ENCODE measurements around the gene SNAPC5.

Gene SNAPC5, protein sequence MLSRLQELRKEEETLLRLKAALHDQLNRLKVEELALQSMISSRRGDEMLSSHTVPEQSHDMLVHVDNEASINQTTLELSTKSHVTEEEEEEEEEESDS

DNA sequence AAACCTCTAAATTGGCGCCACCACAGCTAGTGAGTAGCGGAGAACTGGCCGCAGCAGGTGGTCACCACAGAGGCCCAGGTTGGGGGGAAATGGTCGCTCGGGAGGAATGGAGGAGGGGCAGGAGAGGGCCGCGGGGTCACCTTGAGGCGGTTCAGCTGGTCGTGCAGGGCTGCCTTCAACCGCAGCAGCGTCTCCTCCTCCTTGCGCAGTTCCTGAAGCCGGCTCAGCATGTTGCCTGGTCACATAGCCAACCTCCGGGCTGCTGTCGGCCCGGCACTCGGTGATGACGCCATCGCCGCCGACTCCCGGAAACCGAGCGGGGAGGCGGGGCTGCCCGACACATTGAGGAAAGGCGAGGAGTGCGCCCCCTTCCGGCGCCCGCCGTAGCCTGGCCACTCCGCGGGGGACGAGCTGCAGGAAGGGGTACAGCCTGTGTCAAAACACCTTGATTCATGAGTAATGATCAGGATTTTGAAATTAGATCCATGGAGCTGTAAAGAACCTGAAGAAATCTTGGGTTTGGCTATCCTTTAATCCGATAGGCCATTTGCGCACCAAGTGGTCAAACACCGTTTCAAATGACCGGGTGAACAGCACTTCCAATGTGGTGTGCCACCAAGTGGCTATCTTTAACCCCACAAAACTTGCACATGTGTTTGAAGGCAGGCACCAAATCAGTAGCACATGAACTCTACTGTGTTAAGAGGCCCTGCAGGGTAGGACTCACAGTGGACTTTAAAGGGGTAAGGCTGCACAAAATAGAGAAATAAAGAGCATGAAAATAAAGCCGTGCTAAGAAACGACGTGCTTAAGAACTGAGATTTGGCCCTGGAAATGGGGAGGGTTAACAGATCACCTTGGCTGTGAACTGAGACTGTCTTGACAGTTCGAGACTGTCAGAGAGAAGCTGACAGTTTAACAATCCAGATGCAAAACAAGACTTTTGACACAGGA is at the start of gene SNAPC5:
TSS of gene SNAPC5 (minus strand) at position 261 of the 954 bp plus-strand sequence. CDS start at position 230, 31 bp downstream.
- no peaks in the 10 kb centered on the region for H3K9me3 ChIP-seq (ENCODE audit: control insufficient read depth, insufficient read depth, low read length)
- no peaks in the 10 kb centered on the region for H3K27me3 ChIP-seq (ENCODE audit: control insufficient read depth, insufficient read depth, low read length)
- peak within 1 kb of the TSS; percentile 91 for H3K9ac ChIP-seq (ENCODE audit: low read depth, low read length)
- H3K4me3 ChIP-seq (ENCODE audit: low read depth, low read length) = peak within 1 kb of the TSS; percentile 73
- H3K27ac ChIP-seq (ENCODE audit: low read depth, low read length) = peak within 1 kb of the TSS; percentile 96
- H3K36me3 ChIP-seq (ENCODE audit: control insufficient read depth, insufficient read depth, low read length) = peaks cover 78% of the 10 kb centered on the region
- peaks cover 4% of the 10 kb centered on the region; the same call in 1 of the 2 replicates for H3K4me1 ChIP-seq (ENCODE audit: control insufficient read depth, insufficient read depth, low read length)

DNA sequence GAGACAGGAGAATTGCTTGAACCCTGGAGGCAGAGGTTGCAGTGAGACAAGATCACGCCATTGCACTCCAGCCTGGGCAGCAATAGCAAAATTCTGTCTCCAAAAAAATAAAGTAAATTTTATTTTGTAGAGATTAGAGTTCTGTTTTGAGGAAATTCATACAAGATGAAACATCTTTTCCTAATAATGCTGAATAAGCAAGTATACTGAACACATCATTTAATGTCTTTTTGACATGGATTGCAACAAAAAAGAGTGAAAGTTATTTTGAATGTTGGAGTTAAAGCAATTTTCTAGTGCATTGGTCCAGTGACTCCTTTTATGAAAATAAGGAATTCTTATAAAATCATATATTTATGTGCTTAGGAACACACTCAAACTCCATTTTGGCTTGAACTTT is 47.7 kb upstream of the SNAPC5 start:
- Histone ChIP-seq H3K36me3 (ENCODE audit: control insufficient read depth, insufficient read depth, low read length) (peaks cover 74% of the 10 kb centered on the region), H3K9me3 (ENCODE audit: control insufficient read depth, insufficient read depth, low read length) (no peaks in the 10 kb centered on the region), H3K27ac (ENCODE audit: low read depth, low read length) (no peak overlapping the region), H3K9ac (ENCODE audit: low read depth, low read length) (no peak overlapping the region), H3K4me3 (ENCODE audit: low read depth, low read length) (no peak overlapping the region), H3K4me1 (ENCODE audit: control insufficient read depth, insufficient read depth, low read length) (no peaks in the 10 kb centered on the region), H3K27me3 (ENCODE audit: control insufficient read depth, insufficient read depth, low read length) (no peaks in the 10 kb centered on the region)

DNA sequence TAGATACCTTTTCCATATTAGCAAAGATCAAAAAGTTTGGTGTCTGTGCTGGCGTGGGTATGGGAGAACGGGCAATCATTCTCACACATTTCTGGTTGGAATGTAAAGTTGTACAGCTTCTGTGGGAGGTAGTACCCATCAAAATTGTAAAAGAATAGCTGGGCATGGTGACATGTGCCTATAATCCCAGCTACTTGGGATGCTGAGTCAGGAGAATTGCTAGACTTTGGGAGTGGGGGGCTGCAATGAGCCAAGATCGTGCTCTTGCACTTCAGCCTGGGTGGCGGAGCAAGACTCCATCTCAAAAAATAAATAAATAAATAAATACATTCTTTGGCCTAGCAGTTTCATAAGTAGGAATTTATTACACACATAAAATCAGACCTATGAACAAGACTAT is 45.3 kb upstream of the SNAPC5 start:
- no peak overlapping the region for H3K9ac ChIP-seq (ENCODE audit: low read depth, low read length)
- H3K27me3 ChIP-seq (ENCODE audit: control insufficient read depth, insufficient read depth, low read length) = no peaks in the 10 kb centered on the region
- no peaks in the 10 kb centered on the region for H3K4me1 ChIP-seq (ENCODE audit: control insufficient read depth, insufficient read depth, low read length)
- no peak overlapping the region for H3K4me3 ChIP-seq (ENCODE audit: low read depth, low read length)
- no peak overlapping the region for H3K27ac ChIP-seq (ENCODE audit: low read depth, low read length)
- no peaks in the 10 kb centered on the region for H3K9me3 ChIP-seq (ENCODE audit: control insufficient read depth, insufficient read depth, low read length)
- peaks cover 74% of the 10 kb centered on the region for H3K36me3 ChIP-seq (ENCODE audit: control insufficient read depth, insufficient read depth, low read length)

DNA sequence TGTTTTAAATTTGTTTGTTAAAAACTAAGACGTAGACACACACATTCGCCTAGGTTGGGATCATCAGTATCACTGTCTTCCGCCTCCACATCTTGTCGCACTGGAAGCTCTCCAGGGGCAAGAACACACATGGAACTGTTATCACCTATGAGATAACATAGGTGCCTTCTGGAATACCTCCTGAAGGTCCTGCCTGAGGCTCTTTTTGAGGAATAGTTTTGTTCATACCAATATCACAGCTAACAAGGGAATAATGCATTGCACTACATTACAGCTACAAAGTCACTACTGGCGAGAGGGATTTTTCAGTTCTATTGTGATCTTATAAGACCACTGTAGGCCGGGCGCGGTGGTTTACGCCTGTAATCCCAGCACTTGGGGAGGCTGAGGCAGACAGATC is 37.5 kb upstream of the SNAPC5 start:
- Histone ChIP-seq H3K36me3 (ENCODE audit: control insufficient read depth, insufficient read depth, low read length) (peaks cover 93% of the 10 kb centered on the region), H3K27me3 (ENCODE audit: control insufficient read depth, insufficient read depth, low read length) (no peaks in the 10 kb centered on the region), H3K9me3 (ENCODE audit: control insufficient read depth, insufficient read depth, low read length) (no peaks in the 10 kb centered on the region), H3K4me1 (ENCODE audit: control insufficient read depth, insufficient read depth, low read length) (no peaks in the 10 kb centered on the region), H3K4me3 (ENCODE audit: low read depth, low read length) (no peak overlapping the region), H3K27ac (ENCODE audit: low read depth, low read length) (no peak overlapping the region), H3K9ac (ENCODE audit: low read depth, low read length) (no peak overlapping the region)

DNA sequence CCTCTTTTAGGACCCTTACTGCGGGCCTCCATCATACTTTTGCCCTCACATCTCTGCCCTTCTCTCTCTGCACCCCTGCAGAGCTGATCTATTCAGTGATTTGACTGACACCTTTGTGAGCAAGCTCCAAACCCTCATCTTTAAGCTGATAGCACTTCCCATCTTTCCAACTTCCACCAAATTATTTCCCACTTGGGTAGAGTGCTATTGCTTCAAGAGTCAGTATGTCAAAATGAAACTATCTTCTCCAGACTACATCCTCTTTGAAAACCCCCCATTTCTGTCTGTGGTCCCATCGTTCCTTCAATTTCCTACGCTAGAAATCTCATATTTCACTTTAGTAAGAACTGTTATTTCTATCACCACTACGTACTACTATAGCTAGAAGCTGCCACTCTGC is 27.3 kb upstream of the SNAPC5 start:
- Histone ChIP-seq H3K4me1 (ENCODE audit: control insufficient read depth, insufficient read depth, low read length) (no peaks in the 10 kb centered on the region), H3K4me3 (ENCODE audit: low read depth, low read length) (no peak overlapping the region), H3K27me3 (ENCODE audit: control insufficient read depth, insufficient read depth, low read length) (no peaks in the 10 kb centered on the region), H3K9ac (ENCODE audit: low read depth, low read length) (no peak overlapping the region), H3K27ac (ENCODE audit: low read depth, low read length) (no peak overlapping the region), H3K36me3 (ENCODE audit: control insufficient read depth, insufficient read depth, low read length) (peaks cover 98% of the 10 kb centered on the region), H3K9me3 (ENCODE audit: control insufficient read depth, insufficient read depth, low read length) (no peaks in the 10 kb centered on the region)

DNA sequence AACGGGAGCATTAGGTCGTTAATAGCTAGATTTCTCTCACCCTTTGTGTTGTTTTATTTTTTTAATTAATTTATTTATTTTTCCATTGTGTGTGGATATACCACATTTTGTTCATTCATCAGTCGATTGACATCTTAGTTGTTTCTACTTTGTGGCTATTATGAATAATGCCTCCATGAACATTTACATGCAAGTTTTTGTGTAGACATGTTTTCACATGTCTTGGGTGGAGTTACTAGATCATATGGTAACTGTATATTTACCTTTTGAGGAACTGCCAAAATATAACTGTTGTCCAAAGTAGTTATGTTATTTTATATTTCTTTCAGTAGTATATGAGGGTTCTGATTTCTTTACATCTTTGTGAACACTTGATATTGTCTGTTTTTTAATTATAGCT is 26.4 kb upstream of the SNAPC5 start:
- no peak overlapping the region for H3K4me3 ChIP-seq (ENCODE audit: low read depth, low read length)
- no peaks in the 10 kb centered on the region for H3K9me3 ChIP-seq (ENCODE audit: control insufficient read depth, insufficient read depth, low read length)
- H3K27me3 ChIP-seq (ENCODE audit: control insufficient read depth, insufficient read depth, low read length) = no peaks in the 10 kb centered on the region
- no peaks in the 10 kb centered on the region for H3K4me1 ChIP-seq (ENCODE audit: control insufficient read depth, insufficient read depth, low read length)
- H3K27ac ChIP-seq (ENCODE audit: low read depth, low read length) = no peak overlapping the region
- peaks cover 94% of the 10 kb centered on the region for H3K36me3 ChIP-seq (ENCODE audit: control insufficient read depth, insufficient read depth, low read length)
- no peak overlapping the region for H3K9ac ChIP-seq (ENCODE audit: low read depth, low read length)

DNA sequence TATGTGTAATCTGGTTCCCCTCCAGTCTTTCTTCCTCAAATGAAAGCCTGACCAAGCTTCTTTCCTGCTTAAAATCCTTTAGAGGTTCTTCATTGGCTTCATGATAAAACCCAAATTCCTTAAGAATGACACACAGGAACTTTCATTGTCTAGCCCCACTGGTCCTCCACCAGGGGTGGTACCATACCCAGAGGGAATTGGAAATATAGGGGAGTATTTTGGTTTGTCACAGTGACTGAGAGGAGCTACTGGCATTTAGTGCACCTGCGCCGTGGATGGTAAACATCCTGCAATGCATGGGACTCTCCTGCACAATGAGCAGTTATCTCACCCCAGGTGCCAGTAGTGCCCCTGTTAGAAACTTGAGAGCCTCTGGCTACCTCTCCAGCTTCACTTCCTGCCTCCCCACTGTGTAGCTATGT is 18.4 kb upstream of the SNAPC5 start:
- Histone ChIP-seq H3K4me3 (ENCODE audit: low read depth, low read length) (no peak overlapping the region), H3K9ac (ENCODE audit: low read depth, low read length) (no peak overlapping the region), H3K9me3 (ENCODE audit: control insufficient read depth, insufficient read depth, low read length) (no peaks in the 10 kb centered on the region), H3K27me3 (ENCODE audit: control insufficient read depth, insufficient read depth, low read length) (no peaks in the 10 kb centered on the region), H3K27ac (ENCODE audit: low read depth, low read length) (peak overlapping the region; percentile 91), H3K4me1 (ENCODE audit: control insufficient read depth, insufficient read depth, low read length) (no peaks in the 10 kb centered on the region; the same call in 1 of the 2 replicates), H3K36me3 (ENCODE audit: control insufficient read depth, insufficient read depth, low read length) (peaks cover 79% of the 10 kb centered on the region)

DNA sequence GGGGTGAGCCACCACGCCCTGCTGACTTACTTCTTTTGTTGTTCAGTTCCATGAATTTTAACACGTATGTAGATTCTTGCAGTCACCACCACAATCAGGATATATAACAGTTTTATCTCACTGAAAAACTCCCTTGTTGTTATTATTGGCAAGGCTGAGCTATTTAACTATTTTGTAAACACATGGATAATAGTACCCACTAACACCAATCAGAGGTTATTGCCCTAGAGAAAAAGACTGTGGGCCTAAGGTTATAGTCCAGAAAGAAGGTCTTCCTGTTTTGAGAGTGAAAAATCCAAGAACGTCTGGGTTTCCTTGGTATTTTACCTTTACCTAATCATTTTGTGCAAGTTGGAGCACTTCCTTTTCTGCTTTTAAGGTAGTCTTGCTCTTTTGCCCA is 17.0 kb upstream of the SNAPC5 start:
- no peaks in the 10 kb centered on the region for H3K27me3 ChIP-seq (ENCODE audit: control insufficient read depth, insufficient read depth, low read length)
- H3K27ac ChIP-seq (ENCODE audit: low read depth, low read length) = peak overlapping the region; percentile 91
- H3K4me3 ChIP-seq (ENCODE audit: low read depth, low read length) = no peak overlapping the region
- no peak overlapping the region for H3K9ac ChIP-seq (ENCODE audit: low read depth, low read length)
- H3K4me1 ChIP-seq (ENCODE audit: control insufficient read depth, insufficient read depth, low read length) = no peaks in the 10 kb centered on the region; the same call in 1 of the 2 replicates
- peaks cover 74% of the 10 kb centered on the region for H3K36me3 ChIP-seq (ENCODE audit: control insufficient read depth, insufficient read depth, low read length)
- no peaks in the 10 kb centered on the region for H3K9me3 ChIP-seq (ENCODE audit: control insufficient read depth, insufficient read depth, low read length)

DNA sequence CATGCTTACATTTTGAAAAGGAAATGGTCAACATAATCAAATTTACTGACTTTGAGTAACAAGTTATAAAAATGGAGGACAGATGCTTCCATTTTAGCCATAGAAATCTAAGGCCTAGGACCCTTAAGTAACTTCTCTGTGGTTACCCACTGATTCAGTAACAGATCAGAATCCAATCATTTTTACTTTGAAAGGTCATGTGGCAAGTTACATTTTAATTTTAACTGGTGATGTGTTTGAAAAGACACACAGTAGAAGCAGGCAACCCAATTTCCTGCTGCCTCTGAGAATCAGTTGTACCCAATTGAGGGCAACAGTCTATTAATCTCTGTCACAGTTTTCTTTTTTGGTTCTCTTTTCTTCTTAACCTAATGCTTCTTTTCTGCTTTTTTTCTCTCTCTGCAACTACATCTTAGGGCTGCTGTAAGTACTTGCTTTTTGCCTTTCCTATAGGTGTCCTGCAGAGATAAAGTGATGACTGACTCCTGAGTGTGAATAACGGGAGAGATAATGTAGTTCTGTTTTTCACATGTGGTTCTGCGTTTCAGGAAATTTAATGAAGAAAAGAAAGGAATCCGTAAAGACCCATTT is 10.8 kb upstream of the SNAPC5 start:
- Histone ChIP-seq H3K27ac (ENCODE audit: low read depth, low read length) (no peak overlapping the region), H3K9ac (ENCODE audit: low read depth, low read length) (no peak overlapping the region), H3K27me3 (ENCODE audit: control insufficient read depth, insufficient read depth, low read length) (no peaks in the 10 kb centered on the region), H3K4me1 (ENCODE audit: control insufficient read depth, insufficient read depth, low read length) (0 out of 2 replicates have a peak, but pooled peaks cover 4% of the 10 kb centered on the region), H3K4me3 (ENCODE audit: low read depth, low read length) (no peak overlapping the region), H3K9me3 (ENCODE audit: control insufficient read depth, insufficient read depth, low read length) (no peaks in the 10 kb centered on the region), H3K36me3 (ENCODE audit: control insufficient read depth, insufficient read depth, low read length) (peaks cover 42% of the 10 kb centered on the region)

DNA sequence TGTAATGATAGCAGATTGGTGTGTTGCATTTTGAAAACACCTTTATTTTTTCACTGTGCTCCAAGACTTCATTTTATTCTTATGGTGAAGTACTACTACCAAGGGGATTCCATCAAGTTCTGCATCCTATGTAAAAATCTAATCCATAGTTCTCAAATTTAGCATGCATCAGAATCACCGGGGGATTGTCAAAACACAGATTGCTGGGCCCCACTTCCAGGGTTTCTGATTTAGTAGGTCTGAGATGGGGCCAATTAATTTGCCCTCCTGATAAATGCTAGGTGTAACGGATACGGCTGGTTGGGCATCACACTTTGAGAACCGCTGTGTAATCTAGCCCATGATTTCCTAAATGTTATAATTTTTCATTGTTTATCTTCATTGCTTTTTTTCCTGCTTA is 8.3 kb upstream of the SNAPC5 start:
- H3K4me1 ChIP-seq (ENCODE audit: control insufficient read depth, insufficient read depth, low read length) = peaks cover 12% of the 10 kb centered on the region; the same call in 1 of the 2 replicates
- H3K27me3 ChIP-seq (ENCODE audit: control insufficient read depth, insufficient read depth, low read length) = no peaks in the 10 kb centered on the region
- H3K9ac ChIP-seq (ENCODE audit: low read depth, low read length) = peak overlapping the region; percentile 99
- peaks cover 49% of the 10 kb centered on the region for H3K36me3 ChIP-seq (ENCODE audit: control insufficient read depth, insufficient read depth, low read length)
- peak overlapping the region; percentile 92 for H3K27ac ChIP-seq (ENCODE audit: low read depth, low read length)
- H3K9me3 ChIP-seq (ENCODE audit: control insufficient read depth, insufficient read depth, low read length) = no peaks in the 10 kb centered on the region
- H3K4me3 ChIP-seq (ENCODE audit: low read depth, low read length) = peak overlapping the region; percentile 98

DNA sequence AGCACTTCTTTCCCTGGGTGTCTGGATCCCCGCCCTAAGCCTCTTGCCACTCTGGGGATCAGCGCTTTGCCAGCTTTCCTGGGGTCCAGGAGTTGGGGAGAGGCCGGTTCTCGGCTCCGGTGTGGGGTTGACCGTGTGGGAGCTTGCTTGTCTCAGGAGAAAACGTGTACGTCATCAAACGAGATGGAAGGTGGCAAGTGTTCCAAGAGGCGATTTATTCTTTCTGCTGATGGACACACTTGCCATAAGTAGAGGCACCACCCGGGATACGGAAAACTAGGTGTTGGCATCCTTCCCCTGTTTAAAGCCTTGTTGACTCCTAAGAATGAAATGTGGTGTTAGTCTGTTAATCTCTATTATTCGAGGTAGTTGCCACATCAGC is 7.9 kb upstream of the SNAPC5 start:
- peak overlapping the region; percentile 92 for H3K27ac ChIP-seq (ENCODE audit: low read depth, low read length)
- H3K9me3 ChIP-seq (ENCODE audit: control insufficient read depth, insufficient read depth, low read length) = no peaks in the 10 kb centered on the region
- H3K4me1 ChIP-seq (ENCODE audit: control insufficient read depth, insufficient read depth, low read length) = peaks cover 12% of the 10 kb centered on the region; the same call in 1 of the 2 replicates
- no peaks in the 10 kb centered on the region for H3K27me3 ChIP-seq (ENCODE audit: control insufficient read depth, insufficient read depth, low read length)
- peak overlapping the region; percentile 98 for H3K4me3 ChIP-seq (ENCODE audit: low read depth, low read length)
- H3K36me3 ChIP-seq (ENCODE audit: control insufficient read depth, insufficient read depth, low read length) = peaks cover 49% of the 10 kb centered on the region
- H3K9ac ChIP-seq (ENCODE audit: low read depth, low read length) = peak overlapping the region; percentile 99
